Mesenchymal stem cell (in vitro differentiated cells and primary cell): ENCODE measurements around the gene SEC16A.
A peak's percentile ranks its signal among the peaks of the same experiment; 100 is the strongest.

ENCODE experiments used
- DNase-seq: peaks from one replicate; pipeline ENCODE4 v3.0.0-alpha.2; 2013
- H2AFZ ChIP-seq: one replicate; pipeline ENCODE4 v1.6.1; 2013; ENCODE audit warnings: low read depth, mild to moderate bottlenecking, control low read depth, inconsistent platforms, low read length, moderate library complexity
- H2AK5ac ChIP-seq: 2 replicates; pipeline ENCODE4 v1.6.1; 2013; ENCODE audit warnings: low read length, moderate library complexity, mild to moderate bottlenecking, inconsistent platforms; ENCODE audit not compliant: severe bottlenecking
- H2BK120ac ChIP-seq: one replicate; pipeline ENCODE4 v1.6.1; 2013; ENCODE audit warnings: low read depth, mild to moderate bottlenecking, inconsistent platforms, low read length, moderate library complexity
- H2BK12ac ChIP-seq, 2 experiments: one replicate each; pipeline ENCODE4 v1.6.1; 2013; ENCODE audit warnings: inconsistent platforms in 2 of 2, low read length in 2 of 2, mild to moderate bottlenecking in 2 of 2, moderate library complexity in 2 of 2, control low read depth in 1 of 2
- H2BK15ac ChIP-seq: one replicate; pipeline ENCODE4 v1.6.1; 2013; ENCODE audit warnings: mild to moderate bottlenecking, low read depth, inconsistent platforms; ENCODE audit not compliant: poor library complexity, severe bottlenecking
- H2BK5ac ChIP-seq: 2 replicates; pipeline ENCODE4 v1.6.1; 2013; ENCODE audit warnings: low read depth, mild to moderate bottlenecking, low read length, control low read depth, inconsistent platforms; ENCODE audit not compliant: poor library complexity, severe bottlenecking
- H3K14ac ChIP-seq, 2 experiments: one replicate each; pipeline ENCODE4 v1.6.1; 2013; ENCODE audit warnings: inconsistent platforms in 2 of 2, low read length in 2 of 2, control low read depth in 1 of 2, mild to moderate bottlenecking in 1 of 2, moderate library complexity in 1 of 2
- H3K18ac ChIP-seq, 2 experiments: one replicate each; pipeline ENCODE4 v1.6.1; 2013; ENCODE audit warnings: inconsistent platforms in 2 of 2, low read length in 2 of 2, control low read depth in 1 of 2, low read depth in 1 of 2, mild to moderate bottlenecking in 1 of 2
- H3K23ac ChIP-seq, 2 experiments: one replicate each; pipeline ENCODE4 v1.6.1; 2013; ENCODE audit warnings: inconsistent platforms in 2 of 2, low read length in 2 of 2, mild to moderate bottlenecking in 2 of 2, moderate library complexity in 2 of 2, control low read depth in 1 of 2
- H3K27ac ChIP-seq: 2 replicates; pipeline ENCODE4 v1.5.1; 2013; ENCODE audit warnings: mild to moderate bottlenecking, moderate library complexity, low read length, control low read depth, inconsistent platforms; ENCODE audit not compliant: poor library complexity, severe bottlenecking
- H3K27me3 ChIP-seq, 2 experiments: 2 replicates each; pipeline versions ENCODE4 v1.6.1 to v1.7.0; 2013; ENCODE audit warnings: low read length in 2 of 2, mild to moderate bottlenecking in 2 of 2, moderate library complexity in 2 of 2, control low read depth in 1 of 2, inconsistent platforms in 1 of 2; ENCODE audit not compliant: control insufficient read depth in 1 of 2, insufficient read depth in 1 of 2
- H3K36me3 ChIP-seq, 2 experiments: 2 replicates each; pipeline versions ENCODE4 v1.6.1 to v1.7.0; 2013; ENCODE audit warnings: low read length in 2 of 2, control low read depth in 1 of 2, inconsistent platforms in 1 of 2, low read depth in 1 of 2, mild to moderate bottlenecking in 1 of 2; ENCODE audit not compliant: insufficient read depth in 2 of 2, control insufficient read depth in 1 of 2
- H3K4ac ChIP-seq, 2 experiments: one replicate each; pipeline ENCODE4 v1.6.1; 2013; ENCODE audit warnings: inconsistent platforms in 2 of 2, low read length in 2 of 2, mild to moderate bottlenecking in 2 of 2, moderate library complexity in 2 of 2, control low read depth in 1 of 2, low read depth in 1 of 2
- H3K4me1 ChIP-seq: 2 replicates; pipeline ENCODE4 v1.6.1; 2013; ENCODE audit warnings: low read depth, low read length, control low read depth; ENCODE audit not compliant: control insufficient read depth, insufficient read depth
- H3K4me2 ChIP-seq: 2 replicates; pipeline ENCODE4 v1.6.1; 2013; ENCODE audit warnings: low read length, mild to moderate bottlenecking, inconsistent platforms; ENCODE audit not compliant: poor library complexity, severe bottlenecking
- H3K4me3 ChIP-seq, 2 experiments: 2 replicates each; pipeline versions ENCODE4 v1.5.1 to v1.7.0; 2013; ENCODE audit warnings: low read length in 2 of 2, mild to moderate bottlenecking in 2 of 2, control low read depth in 1 of 2, low read depth in 1 of 2; ENCODE audit not compliant: insufficient read depth in 1 of 2
- H3K79me1 ChIP-seq: replicated peaks from 2 replicates; pipeline ENCODE4 v1.6.1; 2013; ENCODE audit warnings: mild to moderate bottlenecking, control low read depth, low read length, inconsistent platforms; ENCODE audit not compliant: poor library complexity, severe bottlenecking
- H3K9ac ChIP-seq: 2 replicates; pipeline ENCODE4 v1.7.0; 2013; ENCODE audit warnings: mild to moderate bottlenecking, low read length, moderate library complexity
- H3K9me3 ChIP-seq: 2 replicates; pipeline ENCODE4 v1.7.0; 2013; ENCODE audit warnings: mild to moderate bottlenecking, low read length; ENCODE audit not compliant: control insufficient read depth
- H4K8ac ChIP-seq: one replicate; pipeline ENCODE4 v1.6.1; 2013; ENCODE audit warnings: inconsistent platforms, mild to moderate bottlenecking, low read length, moderate library complexity
- H4K91ac ChIP-seq: one replicate; pipeline ENCODE4 v1.6.1; 2013; ENCODE audit warnings: mild to moderate bottlenecking, low read length, inconsistent platforms
- WGBS: methylation state at CpG from one replicate; pipeline ENCODE4 v1.1.7; 2013; ENCODE audit warnings: mixed read lengths; 5-methylcytosine and 5-hydroxymethylcytosine counted together

SEC16A gene

DNA sequence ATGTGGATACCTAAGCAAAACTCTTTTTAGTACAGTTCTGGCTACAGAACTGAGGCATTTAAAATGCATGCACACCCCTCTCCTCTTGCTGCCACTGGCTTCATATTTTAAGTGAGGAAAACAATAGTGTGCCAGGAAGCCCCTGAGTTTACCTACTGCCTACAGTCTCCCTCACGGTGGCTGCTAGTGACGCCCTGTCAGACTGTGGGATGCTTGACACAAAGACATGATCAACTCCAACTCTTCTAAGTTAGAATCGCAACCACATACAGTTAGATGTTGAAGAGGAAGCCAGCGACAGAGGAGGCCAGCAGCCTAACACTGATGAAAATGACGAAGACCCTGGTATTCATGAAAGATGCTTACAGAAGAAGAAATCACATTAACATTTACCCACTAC lies 1.3 kb downstream of the SEC16A start:
- Histone ChIP-seq H3K27me3 (peaks cover 2 to 4% of the 10 kb centered on the region in 2 experiments), H3K4me2 (peak overlapping the region; percentile 62)

DNA sequence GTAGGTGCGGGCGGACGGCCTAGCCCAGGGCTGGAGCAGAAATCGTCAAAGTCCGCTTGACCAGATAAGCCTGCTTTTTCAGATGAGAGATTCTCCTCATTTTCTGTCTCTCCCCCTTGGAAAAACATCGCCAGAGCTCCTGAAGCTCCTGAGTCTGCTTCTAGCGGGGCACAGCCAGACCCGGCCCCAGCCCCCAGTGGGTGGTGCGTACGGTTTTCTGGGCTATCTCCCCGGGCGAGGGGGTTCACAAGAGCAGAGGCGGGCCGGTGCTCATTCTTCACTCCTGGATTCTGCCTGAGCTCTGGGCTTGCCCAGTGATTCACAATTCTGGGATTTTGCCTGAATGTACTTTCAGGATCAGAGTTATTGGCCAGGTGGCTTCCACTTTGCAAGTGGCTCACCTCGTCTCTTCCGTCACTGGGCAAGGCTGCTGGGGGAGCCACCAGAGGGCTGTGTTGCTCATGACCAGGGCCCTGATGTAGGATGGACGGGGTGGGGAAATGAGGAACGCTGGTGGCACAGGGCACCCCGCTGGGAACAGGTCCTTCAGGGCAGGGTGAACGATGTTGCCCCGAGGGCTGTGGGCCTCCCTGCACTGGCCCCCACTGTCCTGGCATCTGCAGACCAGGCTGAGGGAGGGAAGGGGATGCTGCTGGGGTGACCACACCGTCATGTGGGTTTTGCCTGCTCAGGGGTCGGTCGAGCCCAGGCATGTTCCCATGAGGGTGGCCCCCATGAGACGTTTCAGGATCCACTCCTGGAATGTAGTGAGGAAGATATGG lies 6.3 kb downstream of the SEC16A start:
- H3K18ac ChIP-seq: no peak overlapping the region
- H2BK12ac ChIP-seq: no peak overlapping the region
- H4K91ac ChIP-seq: no peak overlapping the region
- H3K23ac ChIP-seq: no peak overlapping the region
- H3K4me1 ChIP-seq: peaks cover 8% of the 10 kb centered on the region
- H3K36me3 ChIP-seq: peaks cover 74% of the 10 kb centered on the region in 2 experiments
- H2BK120ac ChIP-seq: no peak overlapping the region
- no peak overlapping the region for H2BK5ac ChIP-seq
- no peak overlapping the region for H2AK5ac ChIP-seq
- H3K27me3 ChIP-seq: no peaks in the 10 kb centered on the region
- H3K9ac ChIP-seq: no peak overlapping the region
- H3K27ac ChIP-seq: no peak overlapping the region
- peaks cover 47% of the 10 kb centered on the region for H3K79me1 ChIP-seq
- WGBS: 94% methylated on average over 25 of the region's 25 CpGs
- no peak overlapping the region for H4K8ac ChIP-seq
- H3K9me3 ChIP-seq: no peaks in the 10 kb centered on the region
- H3K4ac ChIP-seq: no peak overlapping the region
- no peak overlapping the region for H3K14ac ChIP-seq
- no peak overlapping the region for H3K4me3 ChIP-seq
- no peak for DNase-seq
- no peak overlapping the region for H2BK15ac ChIP-seq
- no peak overlapping the region for H3K4me2 ChIP-seq
- no peak overlapping the region for H2AFZ ChIP-seq

More for the DNA sequence above, 1.3 kb downstream of the SEC16A start:
- H3K9me3 ChIP-seq: no peaks in the 10 kb centered on the region
- no peak overlapping the region for H2BK120ac ChIP-seq
- no peak overlapping the region for H4K8ac ChIP-seq
- peak overlapping the region; percentile 97 for H3K9ac ChIP-seq
- no peak overlapping the region for H3K27ac ChIP-seq
- peak overlapping the region; percentile 5 for H4K91ac ChIP-seq
- H3K23ac ChIP-seq: no peak overlapping the region
- 58% methylated on average over 4 of the region's 5 CpGs for WGBS
- H2BK15ac ChIP-seq: no peak overlapping the region
- H3K18ac ChIP-seq: no peak overlapping the region
- peaks cover 17% of the 10 kb centered on the region for H3K79me1 ChIP-seq
- H2AFZ ChIP-seq: no peak overlapping the region
- peak overlapping the region in 1 of 2 experiments; percentile 94 for H3K4me3 ChIP-seq
- H3K14ac ChIP-seq: no peak overlapping the region
- H2BK12ac ChIP-seq: no peak overlapping the region
- H3K4me1 ChIP-seq: peaks cover 26% of the 10 kb centered on the region
- no peak overlapping the region for H2AK5ac ChIP-seq
- DNase-seq: peak; percentile 6
- H3K4ac ChIP-seq: no peak overlapping the region
- H3K36me3 ChIP-seq: peaks cover 24 to 28% of the 10 kb centered on the region in 2 experiments
- no peak overlapping the region for H2BK5ac ChIP-seq

DNA sequence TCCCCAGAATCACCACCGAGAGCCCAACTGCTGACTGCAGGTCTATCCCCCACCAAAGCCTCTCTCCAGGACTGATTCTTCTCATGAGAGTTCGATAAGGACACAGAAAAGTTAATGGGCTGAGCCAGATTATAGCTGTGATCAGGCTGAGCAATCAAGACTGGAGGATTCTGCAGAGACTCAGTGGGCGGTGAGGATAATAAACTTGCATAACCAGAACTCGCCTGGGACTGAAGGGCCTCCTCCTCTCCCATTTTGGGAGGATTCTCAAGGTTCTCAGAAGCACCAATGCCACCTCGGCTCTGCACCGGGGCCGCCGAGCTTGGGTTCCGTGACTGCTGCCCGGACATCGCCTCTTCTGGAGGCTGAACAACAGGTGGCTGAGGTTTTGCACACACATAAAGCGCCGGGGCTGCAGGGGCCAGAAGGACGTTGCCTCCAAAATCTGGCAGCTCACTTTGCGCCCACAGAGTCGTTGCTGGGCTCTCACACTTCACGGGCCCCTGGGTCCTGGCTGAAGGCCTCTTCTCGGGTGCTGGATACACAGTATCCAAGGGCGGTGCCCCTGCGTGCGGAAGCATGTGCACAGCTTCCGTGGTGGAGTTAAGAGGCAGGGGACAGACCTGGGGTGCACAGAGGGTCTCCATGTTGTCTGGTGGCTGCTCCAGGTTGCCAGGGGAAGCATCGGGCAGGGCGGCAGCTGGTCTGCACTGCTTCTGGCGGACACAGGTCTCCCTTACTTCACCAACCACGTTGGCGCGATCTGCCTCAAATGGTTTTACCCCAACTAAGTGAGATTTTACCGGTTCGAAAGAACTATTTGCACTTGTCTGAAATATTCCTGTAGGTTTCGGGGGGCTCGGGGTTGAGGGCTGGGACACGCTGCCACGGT lies 7.6 kb downstream of the SEC16A start:
- Histone ChIP-seq H2AFZ (no peak overlapping the region), H3K4ac (no peak overlapping the region), H3K23ac (no peak overlapping the region), H3K14ac (no peak overlapping the region), H2BK120ac (no peak overlapping the region), H3K4me3 (no peak overlapping the region), H3K79me1 (peaks cover 58% of the 10 kb centered on the region), H3K4me1 (peaks cover 7% of the 10 kb centered on the region), H4K8ac (no peak overlapping the region), H2BK15ac (no peak overlapping the region), H3K4me2 (no peak overlapping the region), H3K9me3 (no peaks in the 10 kb centered on the region), H3K9ac (no peak overlapping the region), H4K91ac (no peak overlapping the region), H3K27ac (no peak overlapping the region), H3K36me3 (peaks cover 87% of the 10 kb centered on the region in 2 experiments), H3K27me3 (no peaks in the 10 kb centered on the region), H2AK5ac (no peak overlapping the region), H3K18ac (no peak overlapping the region), H2BK5ac (no peak overlapping the region), H2BK12ac (no peak overlapping the region)
- WGBS: 98% methylated on average over 33 of the region's 34 CpGs
- no peak for DNase-seq

DNA sequence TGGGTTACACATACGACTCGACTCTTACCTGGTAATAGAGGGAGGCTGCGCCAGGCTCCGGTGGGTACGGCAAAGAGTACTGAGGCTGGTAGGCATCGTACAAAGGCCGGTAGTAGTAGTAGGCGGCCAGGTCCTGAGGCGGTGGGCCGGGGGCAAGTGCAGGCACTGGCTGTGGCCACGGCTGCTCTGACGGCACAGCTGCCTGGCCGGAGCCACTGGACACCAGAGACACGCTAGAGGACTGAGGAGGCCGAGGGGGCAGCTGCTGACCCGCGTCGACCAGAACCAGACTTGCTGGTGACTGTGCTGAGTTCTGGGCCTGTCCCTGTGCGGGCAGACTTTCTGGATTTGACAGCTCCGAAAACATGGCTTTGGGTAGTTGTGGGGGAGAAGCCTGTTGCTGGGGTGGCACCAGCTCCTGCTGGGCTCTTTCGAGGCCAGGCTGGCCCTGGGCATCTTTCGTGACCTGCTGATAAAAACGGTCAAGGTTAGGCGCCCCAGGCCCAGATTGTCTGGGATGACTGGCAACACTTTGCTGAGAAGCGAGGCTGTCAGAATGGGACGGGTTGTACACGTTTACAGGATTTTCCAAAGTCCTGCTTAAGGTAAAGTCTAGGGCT lies 8.7 kb downstream of the SEC16A start:
- 96% methylated on average over 27 of the region's 27 CpGs for WGBS
- no peak overlapping the region for H3K18ac ChIP-seq
- H3K23ac ChIP-seq: no peak overlapping the region
- peaks cover 2% of the 10 kb centered on the region for H3K4me1 ChIP-seq
- no peak overlapping the region for H2BK15ac ChIP-seq
- no peak overlapping the region for H2AK5ac ChIP-seq
- H3K4me3 ChIP-seq: no peak overlapping the region
- no peak overlapping the region for H2AFZ ChIP-seq
- peaks cover 94% of the 10 kb centered on the region in 2 experiments for H3K36me3 ChIP-seq
- H3K14ac ChIP-seq: no peak overlapping the region
- H4K8ac ChIP-seq: no peak overlapping the region
- no peak overlapping the region for H3K27ac ChIP-seq
- no peak overlapping the region for H3K4me2 ChIP-seq
- no peak overlapping the region for H3K9ac ChIP-seq
- no peak overlapping the region for H2BK120ac ChIP-seq
- H3K79me1 ChIP-seq: peaks cover 59% of the 10 kb centered on the region
- H2BK5ac ChIP-seq: no peak overlapping the region
- no peak overlapping the region for H3K4ac ChIP-seq
- no peaks in the 10 kb centered on the region for H3K27me3 ChIP-seq
- no peak overlapping the region for H4K91ac ChIP-seq
- no peaks in the 10 kb centered on the region for H3K9me3 ChIP-seq
- no peak overlapping the region for H2BK12ac ChIP-seq
- no peak for DNase-seq
